A549 (cell line): Measurements from ENCODE around the gene OR2Y1.

ENCODE experiments used
- CTCF ChIP-seq: fragments of >200 bp; sonication (Bioruptor Twin); formaldehyde crosslinking; IDR thresholded peaks from 3 replicates; pipeline ENCODE4 v1.5.1; 2016
- KDM5A ChIP-seq: fragments of 200-600 bp; sonication (generic); IDR thresholded peaks from 2 replicates; pipeline ENCODE4 v1.6.1; 2016; ENCODE audit warnings: antibody characterized with exemption, mild to moderate bottlenecking
- NPAS2 ChIP-seq: fragments of 250-450 bp; sonication (Bioruptor Pico); IDR thresholded peaks from 2 replicates; pipeline ENCODE4 v1.8.0; 2022; ENCODE audit warnings: mild to moderate bottlenecking, moderate library complexity, borderline replicate concordance
- SREBF2 ChIP-seq: fragments of 450-650 bp; IDR thresholded peaks from 2 replicates; pipeline ENCODE4 v1.6.1; 2014; ENCODE audit warnings: mild to moderate bottlenecking, moderate library complexity

GRCh38 chr5:180779985-180780610, 40.2 kb upstream of the OR2Y1 start:
- TF ChIP-seq KDM5A (no peak), NPAS2 (no peak), SREBF2 (no peak), CTCF (no peak)
